GM19463 (cell line): ENCODE data around the gene IL36G.

Experiments used
- ATAC-seq: cut with Tn5 transposase; IDR thresholded peaks from one replicate; pipeline ENCODE4 v1.9.1; 2021; ENCODE audit warnings: mild to moderate bottlenecking, moderate library complexity; ENCODE audit not compliant: unreplicated experiment

IL36G gene

GRCh38 chr2:113015655-113016054 lies 37.8 kb downstream of the IL36G start:
- ATAC-seq = no peak

DNA sequence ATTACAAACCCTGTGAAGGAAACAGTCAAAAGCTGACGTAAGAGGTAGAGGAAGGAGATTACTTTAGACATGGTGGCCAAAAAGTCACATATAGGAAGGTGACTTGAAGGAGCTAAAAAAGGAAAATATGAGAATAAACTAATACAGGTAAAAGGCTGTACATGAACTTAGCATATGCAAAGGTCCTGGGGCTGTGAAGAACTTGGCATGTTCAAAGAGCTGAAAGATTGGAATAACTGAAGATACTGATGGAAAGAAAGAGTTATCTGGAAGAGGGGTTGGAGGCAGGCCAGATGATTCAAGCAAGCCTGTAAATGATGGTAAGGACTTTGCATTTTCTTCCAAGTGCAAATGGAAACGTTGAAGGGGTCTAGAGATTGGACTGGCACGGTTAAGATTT lies 40.7 kb downstream of the IL36G start:
- no peak for ATAC-seq

- ATAC-seq = no peak
Observed at GRCh38 chr2:113021312-113021711, 43.5 kb downstream of the IL36G start.

- ATAC-seq = no peak
Observed at GRCh38 chr2:113024764-113025163, 47.0 kb downstream of the IL36G start.

DNA sequence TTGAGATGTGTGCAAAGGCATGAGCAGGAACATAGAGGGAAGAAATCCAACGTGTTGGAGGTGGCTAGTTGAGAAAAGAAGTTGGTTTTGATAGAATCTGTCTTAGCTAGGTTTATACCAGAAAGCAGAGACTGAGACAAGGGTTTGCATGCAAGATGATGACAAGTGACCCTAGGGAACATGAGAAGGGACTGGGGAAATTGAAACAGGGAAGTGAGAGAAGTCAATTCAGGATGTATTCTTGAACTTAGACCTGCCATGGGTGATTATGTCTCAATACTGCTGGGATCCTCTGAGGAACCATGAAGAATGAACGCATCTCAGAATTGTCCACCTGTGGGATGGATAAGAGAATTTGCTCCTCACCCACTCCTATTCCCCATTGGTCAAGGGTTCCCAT lies 47.9 kb downstream of the IL36G start:
- no peak for ATAC-seq

DNA sequence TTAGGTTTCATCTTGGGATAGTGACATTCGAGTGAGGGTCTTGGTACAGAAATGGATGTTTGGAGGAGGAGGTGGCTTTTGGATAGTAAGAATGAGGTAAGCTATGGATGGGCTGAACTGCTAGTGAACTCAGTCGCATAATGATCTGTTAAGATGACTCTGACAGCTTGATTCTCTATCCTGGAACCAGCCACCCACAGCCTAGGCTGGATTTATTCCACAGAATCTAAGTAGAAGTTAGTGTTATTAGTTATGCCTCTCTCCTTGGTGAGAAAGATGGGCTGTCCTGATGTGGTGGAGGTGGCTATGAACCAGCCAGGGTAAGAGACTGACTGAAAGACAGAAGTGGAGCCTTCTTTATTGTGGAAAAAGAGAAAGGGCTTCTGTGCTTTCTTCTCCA lies 49.9 kb downstream of the IL36G start:
- no peak for ATAC-seq

DNA sequence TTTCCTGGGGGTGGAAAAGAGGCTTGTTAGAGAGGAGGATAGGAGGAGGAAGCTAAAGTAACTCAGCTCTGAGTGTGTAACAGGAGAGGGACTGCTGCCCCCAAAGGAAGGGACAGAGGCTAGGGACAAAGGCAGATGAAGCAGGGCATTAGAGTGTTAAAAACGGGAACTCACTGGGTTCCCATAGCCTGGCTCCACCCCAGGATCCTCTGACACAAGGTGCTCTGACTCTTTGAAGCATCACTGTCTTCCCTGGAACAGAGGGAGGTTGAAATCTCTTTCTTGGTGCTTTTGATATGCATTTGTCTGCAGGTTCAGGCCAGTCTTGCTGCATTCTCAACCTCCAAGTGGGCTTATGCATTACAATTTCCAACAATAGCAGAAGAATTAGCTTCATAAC lies 50.3 kb downstream of the IL36G start:
- no peak for ATAC-seq

GRCh38 chr2:113032737-113033136 lies 54.9 kb downstream of the IL36G start:
- no peak for ATAC-seq

DNA sequence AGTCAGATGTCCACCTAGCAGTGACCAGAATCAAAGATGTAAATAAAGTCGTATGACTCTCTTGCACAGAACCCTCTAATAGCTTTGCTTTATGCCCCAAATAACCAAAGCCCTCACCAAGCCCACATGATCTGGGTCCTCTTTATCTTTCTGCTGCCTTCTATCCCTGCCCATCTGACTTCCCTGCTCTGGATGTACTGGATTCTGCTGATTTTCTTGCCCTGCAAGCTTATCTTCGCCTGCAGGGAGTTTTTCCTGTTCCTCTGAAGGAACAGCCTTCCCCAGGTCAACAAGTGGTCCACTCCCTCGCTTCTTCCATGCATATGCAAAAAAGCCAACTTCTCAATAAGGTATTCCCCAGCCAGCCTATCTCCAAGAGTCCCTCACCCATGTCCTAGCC lies 56.2 kb downstream of the IL36G start:
- ATAC-seq = no peak
